Measurements from ENCODE around the gene SMAD7.

Gene SMAD7

DNA sequence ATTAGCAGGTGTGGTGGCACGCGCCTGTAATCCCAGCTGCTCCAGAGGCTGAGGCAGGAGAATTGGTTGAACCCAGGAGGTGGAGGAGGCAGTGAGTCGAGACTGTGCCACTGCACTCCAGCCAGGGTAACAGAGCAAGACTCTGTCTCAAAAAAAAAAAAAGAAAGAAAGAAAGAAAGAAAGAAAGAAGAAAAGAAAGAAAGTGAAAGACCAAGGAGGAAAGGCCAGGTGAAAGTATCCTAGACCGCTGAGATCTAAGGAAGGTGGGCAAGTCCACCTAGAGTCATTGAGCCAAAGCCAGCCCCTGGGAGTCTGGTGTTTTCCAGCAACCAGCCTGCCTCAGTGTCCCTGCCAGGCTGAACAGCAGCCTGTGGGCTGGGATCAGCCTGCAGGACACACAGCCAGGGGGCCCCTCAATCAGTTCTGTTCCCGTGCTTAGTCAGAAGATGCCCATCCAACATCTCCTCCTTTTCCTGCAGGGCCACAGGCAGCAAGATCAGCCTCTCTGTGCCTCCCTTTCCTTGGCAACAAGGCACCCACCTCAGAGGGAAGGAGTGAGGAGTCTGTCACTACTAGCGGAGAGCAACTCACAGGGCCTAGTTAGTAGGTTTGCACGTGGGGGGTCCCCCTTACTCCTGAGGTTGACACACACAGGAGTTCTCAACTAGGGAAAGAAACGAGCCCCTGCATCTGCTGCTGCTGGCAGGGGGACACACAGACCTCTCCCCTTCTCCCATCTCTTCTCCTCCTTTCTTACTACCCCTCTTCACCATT, 64.1 kb downstream of the SMAD7 start:
- in situ Hi-C loops (cut with HindIII; ENCODE audit: low sequenced_read_pairs), result no loop called here
- H3K4me3 ChIP-seq (ENCODE audit: low read depth, low read length), result no peak overlapping the region
- DNase-seq (ENCODE audit: low read depth), result no peak
- TF ChIP-seq, protein P1, sequence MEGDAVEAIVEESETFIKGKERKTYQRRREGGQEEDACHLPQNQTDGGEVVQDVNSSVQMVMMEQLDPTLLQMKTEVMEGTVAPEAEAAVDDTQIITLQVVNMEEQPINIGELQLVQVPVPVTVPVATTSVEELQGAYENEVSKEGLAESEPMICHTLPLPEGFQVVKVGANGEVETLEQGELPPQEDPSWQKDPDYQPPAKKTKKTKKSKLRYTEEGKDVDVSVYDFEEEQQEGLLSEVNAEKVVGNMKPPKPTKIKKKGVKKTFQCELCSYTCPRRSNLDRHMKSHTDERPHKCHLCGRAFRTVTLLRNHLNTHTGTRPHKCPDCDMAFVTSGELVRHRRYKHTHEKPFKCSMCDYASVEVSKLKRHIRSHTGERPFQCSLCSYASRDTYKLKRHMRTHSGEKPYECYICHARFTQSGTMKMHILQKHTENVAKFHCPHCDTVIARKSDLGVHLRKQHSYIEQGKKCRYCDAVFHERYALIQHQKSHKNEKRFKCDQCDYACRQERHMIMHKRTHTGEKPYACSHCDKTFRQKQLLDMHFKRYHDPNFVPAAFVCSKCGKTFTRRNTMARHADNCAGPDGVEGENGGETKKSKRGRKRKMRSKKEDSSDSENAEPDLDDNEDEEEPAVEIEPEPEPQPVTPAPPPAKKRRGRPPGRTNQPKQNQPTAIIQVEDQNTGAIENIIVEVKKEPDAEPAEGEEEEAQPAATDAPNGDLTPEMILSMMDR (IDR thresholded peaks at IDR 0.05; ENCODE audit: low read depth, low read length, missing control alignments), result no peak

DNA sequence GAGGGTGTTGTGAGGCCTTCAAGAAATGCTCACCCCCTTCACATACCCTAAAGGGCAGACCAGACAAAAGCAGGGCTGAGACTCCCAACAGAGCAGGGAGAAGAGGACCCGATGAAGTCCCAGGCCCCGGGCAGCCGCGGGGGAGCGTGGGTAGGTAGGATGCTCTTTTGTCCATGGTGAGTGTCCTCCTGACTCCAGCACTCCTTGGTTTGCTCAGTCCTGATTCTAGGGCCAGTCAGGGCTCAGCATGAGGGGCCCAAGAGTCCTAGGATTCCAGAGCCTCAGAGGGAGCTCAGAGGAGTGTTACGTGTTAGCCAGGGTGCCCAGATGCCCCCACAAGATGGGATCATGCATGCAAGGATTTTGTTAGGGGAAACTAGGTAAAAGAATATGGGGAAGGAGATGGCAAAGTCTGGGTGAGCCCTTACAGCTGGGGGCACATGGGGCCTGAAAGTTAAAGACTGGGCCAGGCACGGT, 64.8 kb downstream of the SMAD7 start:
- TF ChIP-seq, protein P1 (IDR thresholded peaks at IDR 0.05; ENCODE audit: low read depth, low read length, missing control alignments), result no peak
- in situ Hi-C loops (cut with HindIII; ENCODE audit: low sequenced_read_pairs), result no loop called here
- no peak overlapping the region for H3K4me3 ChIP-seq (ENCODE audit: low read depth, low read length)
- no peak for DNase-seq (ENCODE audit: low read depth)

DNA sequence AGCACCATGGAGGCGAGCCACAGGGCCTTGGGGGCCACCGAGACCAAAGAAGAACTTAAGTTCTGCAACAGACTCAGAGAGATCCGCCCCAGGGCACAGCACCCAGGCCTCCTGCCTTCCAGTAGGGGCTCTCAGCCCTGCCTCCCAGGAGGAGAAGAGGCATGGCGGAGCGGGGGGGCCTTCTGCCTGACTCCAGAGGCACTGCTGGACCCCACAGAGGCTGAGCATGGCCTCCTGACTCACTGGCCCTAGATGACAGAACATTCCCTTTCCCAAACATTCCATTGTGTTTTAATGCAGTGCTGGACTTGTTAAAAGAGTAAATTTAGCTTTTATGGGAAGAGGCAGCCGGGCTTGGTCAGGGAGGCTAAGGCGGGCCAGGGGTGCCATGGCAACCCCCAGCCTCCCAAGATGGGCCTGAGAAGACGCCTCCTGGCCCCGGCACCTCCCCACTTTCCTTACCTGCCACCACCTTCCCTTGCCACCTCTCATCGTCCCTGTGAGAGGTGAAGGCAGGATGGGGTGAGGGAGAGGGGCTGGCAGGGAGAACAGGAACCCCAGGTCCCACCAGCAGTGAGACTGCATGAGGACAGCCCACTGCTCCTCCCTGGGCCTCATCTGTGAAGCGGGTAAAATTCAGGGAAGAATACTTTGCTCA, 65.4 kb downstream of the SMAD7 start:
- no peak overlapping the region for H3K4me3 ChIP-seq (ENCODE audit: low read depth, low read length)
- TF ChIP-seq, protein P1 (IDR thresholded peaks at IDR 0.05; ENCODE audit: low read depth, low read length, missing control alignments), result no peak
- in situ Hi-C loops (cut with HindIII; ENCODE audit: low sequenced_read_pairs), result no loop called here
- DNase-seq (ENCODE audit: low read depth), result no peak

DNA sequence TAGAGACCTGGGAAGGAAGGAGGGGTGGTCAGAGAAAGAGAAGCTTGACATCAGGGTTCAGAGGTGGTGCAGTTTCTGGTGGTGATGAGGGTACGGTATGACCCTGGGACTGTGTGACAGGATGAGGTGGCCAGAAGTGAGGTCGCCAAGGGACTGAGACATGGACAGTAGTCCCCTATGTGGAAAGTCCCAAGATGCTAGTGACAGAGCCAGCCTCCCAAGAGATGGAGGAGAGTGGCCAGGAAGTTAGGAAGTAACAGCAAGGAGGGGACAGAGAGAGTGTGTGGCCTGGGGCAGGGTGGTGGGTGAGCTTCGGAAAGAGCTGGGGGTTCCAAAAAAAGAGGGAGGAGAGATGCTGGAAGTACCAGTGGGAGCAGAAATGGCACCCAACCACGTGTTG, 66.0 kb downstream of the SMAD7 start:
- TF ChIP-seq, protein P1 (IDR thresholded peaks at IDR 0.05; ENCODE audit: low read depth, low read length, missing control alignments), result no peak
- in situ Hi-C loops (cut with HindIII; ENCODE audit: low sequenced_read_pairs), result no loop called here
- H3K4me3 ChIP-seq (ENCODE audit: low read depth, low read length), result no peak overlapping the region
- DNase-seq (ENCODE audit: low read depth), result no peak

DNA sequence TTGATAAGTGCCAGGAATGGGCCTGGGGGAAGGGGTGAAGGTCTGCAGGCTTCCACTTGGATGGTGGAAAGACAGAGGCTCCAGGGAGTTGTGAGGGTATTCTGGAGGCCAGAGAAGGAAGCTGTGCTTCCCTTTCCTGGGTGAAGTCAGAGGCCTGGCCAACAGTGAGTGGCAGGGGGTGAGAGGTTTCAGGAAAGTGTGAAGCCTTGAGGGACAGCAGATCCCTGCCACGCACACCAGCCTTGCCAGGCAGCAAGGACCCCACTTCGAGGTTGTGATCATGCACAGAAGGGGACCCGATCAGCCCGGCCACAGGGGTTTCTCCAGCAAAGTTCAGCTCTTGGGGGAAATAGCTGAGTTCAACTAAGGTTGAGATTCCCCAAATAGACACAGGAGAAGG, 66.5 kb downstream of the SMAD7 start:
- DNase-seq (ENCODE audit: low read depth), result no peak
- no peak overlapping the region for H3K4me3 ChIP-seq (ENCODE audit: low read depth, low read length)
- in situ Hi-C loops (cut with HindIII; ENCODE audit: low sequenced_read_pairs), result no loop called here
- TF ChIP-seq, protein P1 (IDR thresholded peaks at IDR 0.05; ENCODE audit: low read depth, low read length, missing control alignments), result no peak

DNA sequence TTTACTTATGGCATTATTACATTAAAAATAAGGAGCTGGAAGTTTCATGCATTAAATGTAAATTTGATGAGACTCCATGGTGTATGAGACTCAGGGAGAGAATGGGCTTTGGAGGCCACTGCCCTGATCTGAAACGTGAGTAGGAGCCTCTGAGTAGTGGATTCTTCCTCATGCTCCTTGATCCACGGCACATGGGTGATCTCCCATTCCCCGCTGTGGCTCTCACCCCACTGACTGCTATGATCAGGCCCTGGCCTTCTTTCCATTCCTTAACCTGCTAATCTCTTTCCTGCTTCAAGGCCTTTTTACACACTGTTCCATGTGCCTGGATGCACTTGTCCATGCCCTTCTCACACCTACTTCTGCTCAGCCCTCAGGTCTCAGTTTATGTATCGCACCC, 68.4 kb downstream of the SMAD7 start:
- in situ Hi-C loops (cut with HindIII; ENCODE audit: low sequenced_read_pairs), result no loop called here

More for the DNA sequence above, 68.4 kb downstream of the SMAD7 start:
- TF ChIP-seq, protein P1 (IDR thresholded peaks at IDR 0.05; ENCODE audit: low read depth, low read length, missing control alignments), result no peak
- H3K4me3 ChIP-seq (ENCODE audit: low read depth, low read length), result no peak overlapping the region
- no peak for DNase-seq (ENCODE audit: low read depth)

Measured in astrocyte of the cerebellum (primary cell).